HG03469 (cell line): ENCODE results near the gene EXOC7.
"Not testable (repeated sequence)": the region's sequence is repeated elsewhere in the genome, so short reads cannot be mapped to it uniquely, and the experiment has no call there.

Source experiments
- ATAC-seq: cut with Tn5 transposase; IDR thresholded peaks from one replicate; pipeline ENCODE4 v1.9.1; 2021; ENCODE audit warnings: mild to moderate bottlenecking, moderate library complexity, moderate number of reproducible peaks; ENCODE audit not compliant: unreplicated experiment

The EXOC7 gene

GRCh38 chr17:76046064-76046463 is 57.5 kb downstream of the EXOC7 start:
- ATAC-seq, result no peak

- ATAC-seq, result not testable (repeated sequence)
These were observed 59.0 kb downstream of the EXOC7 start for GRCh38 chr17:76044475-76045007.

GRCh38 chr17:76042868-76043267 is 60.7 kb downstream of the EXOC7 start:
- not testable (repeated sequence) for ATAC-seq

- ATAC-seq, result no peak
These were observed 63.2 kb downstream of the EXOC7 start for GRCh38 chr17:76040376-76040775.

GRCh38 chr17:76039121-76039520 is 64.5 kb downstream of the EXOC7 start:
- ATAC-seq, result no peak

DNA sequence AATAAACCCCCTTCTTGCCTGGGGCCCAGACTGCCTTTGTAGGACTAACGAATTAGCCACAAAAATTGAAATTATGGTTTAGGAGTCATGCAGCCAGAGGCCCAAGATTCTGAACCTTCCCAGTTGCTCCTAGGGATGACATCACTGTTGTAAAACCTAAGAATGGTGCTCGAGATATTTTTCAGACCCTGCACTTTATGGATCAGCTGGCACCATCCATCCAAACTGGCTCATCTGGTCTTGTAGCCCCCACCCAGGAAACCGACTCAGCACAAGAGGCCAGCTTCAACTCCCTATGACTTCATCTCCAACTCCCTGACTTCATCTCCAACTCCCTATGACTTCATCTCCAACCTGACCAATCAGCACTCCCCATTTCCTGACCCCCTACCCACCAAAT is 65.5 kb downstream of the EXOC7 start:
- ATAC-seq, result no peak

DNA sequence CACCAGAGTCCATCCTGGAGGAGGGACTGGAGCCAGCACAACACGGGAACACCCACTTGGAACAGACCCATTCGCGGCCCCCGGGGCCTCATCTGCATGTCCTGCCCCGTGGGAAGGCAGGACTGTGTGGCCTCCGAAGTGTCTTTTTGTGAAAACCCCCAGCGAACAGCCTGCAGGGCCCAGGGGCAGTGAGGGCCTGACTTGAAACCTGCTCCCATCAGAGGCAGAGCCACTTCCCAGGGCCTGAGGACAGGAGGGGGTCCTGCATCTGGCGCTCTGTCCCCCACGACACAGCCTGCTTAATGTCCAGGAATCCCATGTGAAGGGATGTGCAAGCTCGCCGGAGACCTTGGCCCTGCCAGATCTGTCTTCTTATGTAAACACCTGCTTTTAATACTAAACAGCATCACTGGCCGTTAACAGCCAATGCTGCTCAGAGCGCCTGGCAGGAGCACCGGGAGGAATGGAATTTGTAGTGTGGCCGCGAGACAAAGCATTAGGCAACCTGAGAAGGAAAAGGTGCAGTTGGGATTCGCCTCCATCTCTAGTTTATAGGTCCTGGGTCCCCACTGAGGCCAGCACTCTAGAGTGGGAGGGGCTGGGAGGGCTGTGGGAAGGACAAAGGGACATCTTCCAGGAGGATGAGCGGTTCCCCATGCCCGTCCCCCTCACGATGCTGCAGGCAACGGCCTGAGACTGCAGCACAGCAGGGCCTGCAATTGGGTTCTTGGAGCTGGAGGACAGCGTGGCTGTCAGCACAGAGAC is 66.9 kb downstream of the EXOC7 start:
- no peak for ATAC-seq

GRCh38 chr17:76034428-76035350 is 68.9 kb downstream of the EXOC7 start:
- no peak for ATAC-seq

- no peak for ATAC-seq
These were observed 70.4 kb downstream of the EXOC7 start for GRCh38 chr17:76033139-76033538.

- no peak for ATAC-seq
These were observed 70.8 kb downstream of the EXOC7 start for GRCh38 chr17:76032780-76033108.

DNA sequence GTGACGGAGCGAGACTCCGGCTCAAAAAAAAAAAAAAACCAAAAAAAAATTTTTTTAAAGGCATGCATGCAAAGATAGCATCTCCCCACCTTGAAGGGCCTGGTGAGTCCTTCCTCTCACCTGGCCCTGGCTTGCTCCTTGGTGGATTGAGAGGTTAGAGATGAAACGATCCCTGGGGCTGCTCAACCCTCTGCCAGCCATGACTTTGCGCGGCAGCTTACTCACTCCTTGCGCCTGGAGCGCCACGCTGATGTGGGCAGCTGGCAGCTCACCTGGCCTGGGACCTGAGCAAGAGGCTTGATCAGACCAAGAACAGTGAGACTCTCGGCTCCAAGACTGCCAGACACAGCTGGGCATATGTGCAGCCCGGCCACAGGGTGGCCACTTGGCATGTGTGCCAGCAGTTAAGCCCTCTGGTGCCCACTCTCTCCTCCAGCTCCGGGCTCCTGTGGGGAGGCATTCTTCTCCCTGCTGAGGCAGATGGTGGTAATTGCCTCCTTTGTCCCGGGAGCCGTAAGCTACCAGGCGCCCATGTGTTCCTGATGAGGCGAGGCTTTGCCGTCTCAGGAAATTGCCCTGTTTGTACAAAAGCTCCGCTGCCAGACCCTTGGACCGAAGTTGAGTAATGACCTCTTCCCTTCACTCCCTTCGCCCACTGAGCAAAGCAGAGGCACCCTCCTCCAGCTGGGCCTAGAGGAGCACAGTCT is 71.4 kb downstream of the EXOC7 start:
- ATAC-seq, result no peak
